Right lobe of liver (tissue), 4 donors: ENCODE measurements around the gene LRRC42.

Experiments
- POLR2A ChIP-seq: fragments of 450-650 bp; IDR thresholded peaks from one replicate; pipeline ENCODE4 v1.6.1; 2017; ENCODE audit warnings: antibody characterized with exemption, mild to moderate bottlenecking
- TF ChIP-seq, protein P1 (sequence below), 4 donors: fragments of 200-600 bp in 3 of 4; fragments of 450-650 bp in 1 of 4; IDR thresholded peaks; one replicate each; pipeline versions ENCODE4 v1.5.1 to v1.8.0; 2016 to 2022; ENCODE audit warnings: antibody characterized with exemption in 4 of 4, mild to moderate bottlenecking in 2 of 4
- donor health status: DM: no; HTN: no; CAD: no.
- donor health status: DM: no; HTN: no; CAD: no.
- donor health status: DM: no; HTN: yes; CAD: no.

DNA sequence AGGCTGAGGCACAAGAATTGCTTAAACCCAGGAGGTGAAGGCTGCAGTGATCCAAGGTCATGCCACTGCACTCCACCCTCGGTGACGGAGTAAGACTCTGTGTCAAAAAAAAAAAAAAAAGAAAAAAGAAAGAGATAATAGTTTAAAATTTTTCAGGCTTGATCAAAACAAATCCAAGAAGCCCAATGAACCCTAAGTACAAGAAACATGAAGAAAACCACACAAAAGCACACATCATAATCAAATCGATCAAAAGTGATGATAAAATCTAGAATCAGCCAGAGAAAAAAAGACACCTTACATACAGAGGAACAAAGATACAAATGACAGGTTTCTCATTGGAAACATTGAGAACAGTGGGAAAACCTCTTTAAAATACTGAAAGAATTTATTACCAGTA, 40.3 kb downstream of the LRRC42 start:
- TF ChIP-seq POLR2A, result no peak
- TF ChIP-seq, protein P1, sequence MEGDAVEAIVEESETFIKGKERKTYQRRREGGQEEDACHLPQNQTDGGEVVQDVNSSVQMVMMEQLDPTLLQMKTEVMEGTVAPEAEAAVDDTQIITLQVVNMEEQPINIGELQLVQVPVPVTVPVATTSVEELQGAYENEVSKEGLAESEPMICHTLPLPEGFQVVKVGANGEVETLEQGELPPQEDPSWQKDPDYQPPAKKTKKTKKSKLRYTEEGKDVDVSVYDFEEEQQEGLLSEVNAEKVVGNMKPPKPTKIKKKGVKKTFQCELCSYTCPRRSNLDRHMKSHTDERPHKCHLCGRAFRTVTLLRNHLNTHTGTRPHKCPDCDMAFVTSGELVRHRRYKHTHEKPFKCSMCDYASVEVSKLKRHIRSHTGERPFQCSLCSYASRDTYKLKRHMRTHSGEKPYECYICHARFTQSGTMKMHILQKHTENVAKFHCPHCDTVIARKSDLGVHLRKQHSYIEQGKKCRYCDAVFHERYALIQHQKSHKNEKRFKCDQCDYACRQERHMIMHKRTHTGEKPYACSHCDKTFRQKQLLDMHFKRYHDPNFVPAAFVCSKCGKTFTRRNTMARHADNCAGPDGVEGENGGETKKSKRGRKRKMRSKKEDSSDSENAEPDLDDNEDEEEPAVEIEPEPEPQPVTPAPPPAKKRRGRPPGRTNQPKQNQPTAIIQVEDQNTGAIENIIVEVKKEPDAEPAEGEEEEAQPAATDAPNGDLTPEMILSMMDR (IDR thresholded peaks at IDR 0.05), result no peak
